GM12892 (cell line): Measurements from ENCODE around the gene KCNIP3.

Experiments used
- POLR2A ChIP-seq: IDR thresholded peaks from 2 replicates; pipeline ENCODE4 v1.6.1; 2011; ENCODE audit warnings: low read depth, low read length, control low read depth
- POLR2AphosphoS5 ChIP-seq: IDR thresholded peaks from 2 replicates; pipeline ENCODE4 v1.6.1; 2011; ENCODE audit warnings: low read depth, low read length, control low read depth
- TAF1 ChIP-seq: IDR thresholded peaks from 2 replicates; pipeline ENCODE4 v1.6.1; 2011; ENCODE audit warnings: low read depth, mild to moderate bottlenecking, control low read depth, low read length, borderline replicate concordance

DNA sequence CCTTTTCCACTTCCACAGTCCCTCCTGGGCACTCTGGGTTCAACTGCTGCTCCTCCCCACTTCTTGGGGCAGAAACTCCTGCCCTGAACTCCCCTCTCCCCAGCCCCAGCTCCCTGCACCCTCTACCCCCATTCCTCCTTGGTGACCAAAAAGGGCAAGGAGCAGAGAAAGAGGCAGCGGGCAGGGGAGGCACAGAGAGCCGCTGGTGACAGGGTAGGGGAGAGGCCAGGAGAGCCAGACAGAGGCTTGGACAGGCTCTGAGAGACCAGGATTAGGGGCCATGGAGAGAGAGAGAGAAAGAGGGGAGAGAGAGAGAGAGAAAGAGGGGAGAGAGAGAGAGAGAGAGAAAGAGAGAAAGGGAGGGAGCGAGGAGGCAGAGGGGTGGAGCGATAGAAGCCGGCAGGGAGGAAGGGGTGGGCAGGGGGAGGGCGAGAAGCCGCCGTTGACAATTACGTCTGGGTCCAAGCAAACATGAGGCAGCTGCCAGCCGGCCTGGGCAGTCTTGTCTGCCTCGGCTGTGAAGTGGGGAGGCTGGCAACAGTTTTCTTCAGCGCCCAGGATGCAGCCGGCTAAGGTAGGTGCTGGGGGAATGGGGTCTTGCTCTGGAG lies at the start of gene KCNIP3:
- TF ChIP-seq POLR2A (no peak), POLR2AphosphoS5 (no peak), TAF1 (no peak)
